Measurements from ENCODE around the gene GCLC. TPM values are rescaled to one million over a fixed set of nuclear protein-coding genes. Genes with fewer than 3 reads are reported as not detected.
"Not testable (repeated sequence)": the region's sequence is repeated elsewhere in the genome, so short reads cannot be mapped to it uniquely, and the experiment has no call there.

The GCLC gene
- total RNA-seq, 1 experiment from 2014 or later: 4.9 TPM

DNA sequence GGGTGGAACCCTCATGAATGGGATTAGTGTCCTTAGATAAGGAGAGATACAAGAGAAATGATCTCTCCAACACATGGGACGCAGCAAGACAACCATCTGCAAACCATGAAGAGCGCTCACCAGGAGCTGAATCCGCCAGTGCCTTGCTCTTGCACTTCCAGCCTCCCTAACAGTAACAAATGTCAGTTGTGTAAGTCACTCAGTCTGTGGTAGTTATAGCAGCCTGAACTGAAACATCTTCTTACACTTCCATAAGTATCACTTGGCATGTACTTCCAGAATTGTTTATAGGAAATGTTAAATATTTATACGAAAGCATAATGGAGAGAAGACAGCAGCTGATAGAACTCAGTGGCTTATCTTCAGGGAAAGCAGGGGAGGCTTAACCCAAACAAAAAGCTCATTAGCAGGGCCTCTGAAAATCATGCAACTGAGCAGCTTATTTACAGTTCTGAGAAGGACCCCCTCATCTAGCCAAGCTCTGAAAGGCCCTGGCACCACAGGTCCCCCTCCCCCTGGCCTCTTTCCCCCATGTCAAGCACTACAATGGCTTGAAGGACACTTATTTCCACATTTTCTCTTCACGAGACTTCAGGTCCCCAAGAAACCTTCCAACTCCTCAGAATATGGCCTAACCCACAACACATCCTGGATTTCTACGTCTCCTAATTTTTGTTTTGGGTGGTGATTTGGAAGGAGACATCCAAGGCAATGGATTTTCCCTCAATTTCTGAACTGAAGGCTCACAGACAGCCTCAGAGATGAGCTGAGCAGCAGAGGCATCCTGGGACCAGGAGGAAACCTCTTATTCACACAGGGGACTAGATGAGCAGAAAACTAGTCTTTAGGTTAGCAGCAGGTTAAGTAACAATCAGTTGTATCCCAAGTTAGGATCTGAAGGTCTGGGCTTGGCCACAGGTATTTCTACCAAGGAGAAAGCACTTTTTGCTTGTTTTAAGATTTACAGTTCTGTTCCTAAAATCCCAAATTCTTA is 49.1 kb downstream of the GCLC start:
- no peak for DNase-seq (ENCODE audit: low read depth)

DNA sequence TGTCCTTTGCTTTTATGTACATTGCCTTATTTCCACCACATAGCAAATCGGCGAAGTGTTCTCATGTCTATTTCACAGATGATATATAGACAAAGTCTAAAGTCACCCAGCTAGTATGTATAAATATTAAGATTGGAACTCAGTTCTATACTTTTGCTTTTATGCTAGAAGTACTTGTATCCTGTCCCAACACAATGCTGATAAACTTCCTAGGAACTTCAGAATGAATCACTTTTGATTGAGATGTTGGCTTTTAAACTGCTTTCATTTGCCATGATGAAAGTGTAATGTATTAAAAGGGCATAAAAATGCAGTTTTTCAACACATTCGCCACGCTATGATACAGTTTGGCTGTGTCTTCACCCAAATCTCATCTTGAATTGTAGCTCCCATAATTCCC is 50.8 kb downstream of the GCLC start:
- DNase-seq (ENCODE audit: low read depth): no peak

DNA sequence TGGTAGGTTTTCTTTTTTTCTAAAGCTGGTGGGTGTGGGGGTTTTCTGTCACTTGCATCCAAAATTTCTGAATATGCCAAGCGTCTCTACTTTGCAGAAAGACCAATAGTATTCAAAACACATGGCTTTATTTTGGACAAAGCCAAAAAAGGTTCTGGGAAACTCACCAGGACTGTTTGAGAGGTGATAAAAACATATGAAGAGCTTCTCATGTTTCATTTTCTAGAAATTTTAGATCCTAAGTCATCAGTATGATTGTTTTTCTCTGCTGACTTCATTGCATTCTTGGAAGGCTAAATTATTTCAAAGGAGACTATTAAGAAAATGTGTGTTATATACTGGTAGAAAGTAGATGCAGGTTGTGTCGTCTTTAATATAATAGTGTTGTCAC is 51.3 kb downstream of the GCLC start:
- DNase-seq (ENCODE audit: low read depth): no peak

DNA sequence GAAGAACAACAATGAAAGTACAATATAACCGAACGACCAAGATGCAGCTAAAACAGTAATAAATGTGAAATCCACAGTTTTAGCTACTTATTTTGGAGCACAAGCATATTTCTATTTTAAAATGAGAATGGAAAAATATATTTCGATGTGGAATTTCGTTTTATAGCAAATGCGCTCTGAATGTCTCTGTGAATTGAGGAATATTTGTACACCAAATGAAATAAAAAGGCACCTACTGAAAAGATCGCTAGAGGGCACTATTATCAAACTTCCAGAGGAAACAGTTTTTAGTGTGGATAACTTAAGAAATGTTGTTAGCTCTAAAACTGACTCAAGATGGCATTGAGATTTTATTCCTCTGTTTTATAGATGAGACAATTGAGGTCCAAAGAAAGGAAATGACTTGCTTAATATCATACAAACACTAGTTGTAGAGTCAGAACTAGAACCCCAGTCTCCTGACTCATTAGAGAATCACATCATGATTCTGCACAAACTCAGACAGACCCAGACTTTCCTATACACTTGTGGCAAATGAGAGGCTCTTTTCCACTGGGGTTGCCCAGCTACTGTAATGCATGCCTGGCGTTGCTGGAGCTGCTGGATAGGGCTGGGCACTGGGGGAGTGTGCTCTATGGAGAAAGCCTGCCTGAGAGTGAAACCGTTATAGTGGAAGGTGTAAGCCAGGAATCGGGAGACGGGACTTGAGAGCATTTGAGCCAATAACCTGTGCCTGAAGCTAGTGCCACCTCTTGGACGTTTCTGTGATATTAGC is 51.9 kb downstream of the GCLC start:
- DNase-seq (ENCODE audit: low read depth): peak; percentile 58

DNA sequence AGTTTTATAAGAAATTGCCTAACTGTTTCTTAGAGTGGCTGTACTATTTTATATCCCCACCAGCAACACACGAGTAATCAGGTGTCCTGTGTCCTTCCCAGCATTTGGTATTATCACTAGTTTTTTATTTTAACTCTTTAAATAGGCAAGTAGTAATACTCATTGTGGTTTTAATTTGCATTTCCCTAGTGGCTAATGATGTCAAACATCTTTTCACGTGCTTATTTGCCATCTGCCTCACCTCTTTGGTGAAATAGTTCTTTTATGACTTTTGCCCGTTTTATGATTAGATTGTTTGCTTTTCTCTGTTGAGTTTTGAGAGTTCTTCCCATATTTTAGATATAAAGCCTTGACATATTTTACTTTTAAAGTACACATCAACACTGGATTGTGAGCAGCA is 57.8 kb downstream of the GCLC start:
- no peak for DNase-seq (ENCODE audit: low read depth)

- DNase-seq (ENCODE audit: low read depth): no peak
These were observed 58.2 kb downstream of the GCLC start for GRCh38 chr6:53486679-53487078.

- peak; percentile 55 for DNase-seq (ENCODE audit: low read depth)
These were observed 60.2 kb downstream of the GCLC start for GRCh38 chr6:53484476-53485280.

DNA sequence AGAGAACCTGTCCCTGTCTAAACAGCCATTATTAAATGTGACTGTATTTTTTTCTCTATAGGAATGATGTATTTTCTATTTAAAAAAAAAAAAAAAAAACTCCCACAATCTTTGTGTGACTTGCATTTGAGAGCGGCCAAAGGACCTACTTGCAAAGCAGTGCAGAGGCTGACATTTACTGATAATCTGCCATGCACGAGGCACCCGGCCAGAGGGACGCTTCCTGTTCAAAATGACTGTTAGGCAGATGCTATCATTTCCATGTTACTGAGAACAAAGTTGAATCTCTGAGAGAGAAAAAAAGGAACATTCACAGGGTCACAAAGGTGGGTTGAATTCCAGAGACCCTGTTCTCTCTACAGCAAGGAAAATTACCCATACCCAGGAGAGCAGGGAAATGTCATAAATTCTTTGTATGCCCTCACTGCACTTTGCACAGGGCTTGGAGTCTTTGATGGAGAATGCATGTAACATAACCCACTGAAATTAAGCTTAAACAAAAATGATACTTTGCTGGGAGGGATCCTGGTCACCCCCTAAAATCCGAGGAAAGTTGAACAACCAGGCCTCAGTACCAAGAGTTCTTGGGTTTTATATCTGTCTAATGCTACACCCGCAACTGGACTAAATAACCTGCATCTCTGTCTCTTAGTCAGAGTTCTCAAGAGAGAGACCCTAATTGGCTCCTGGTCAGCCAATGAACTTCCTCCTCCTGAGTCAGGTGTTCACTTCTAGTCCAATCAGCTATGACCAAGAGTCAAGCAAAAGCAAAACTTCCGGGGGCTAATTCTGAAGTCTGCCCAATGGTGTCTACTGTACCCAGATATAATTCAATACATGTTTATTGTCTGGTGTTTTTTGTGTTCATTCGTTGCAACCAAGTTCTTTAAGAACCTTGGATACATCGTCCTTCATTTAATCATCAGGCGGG is 61.2 kb downstream of the GCLC start:
- DNase-seq (ENCODE audit: low read depth): peak; percentile 26

GRCh38 chr6:53481323-53481722 is 63.6 kb downstream of the GCLC start:
- no peak for DNase-seq (ENCODE audit: low read depth)

GRCh38 chr6:53480774-53481173 is 64.1 kb downstream of the GCLC start:
- DNase-seq (ENCODE audit: low read depth): not testable (repeated sequence)

GRCh38 chr6:53479871-53480270 is 65.0 kb downstream of the GCLC start:
- no peak for DNase-seq (ENCODE audit: low read depth)

- no peak for DNase-seq (ENCODE audit: low read depth)
These were observed 67.9 kb downstream of the GCLC start for GRCh38 chr6:53476964-53477363.

GRCh38 chr6:53474010-53474409 is 70.9 kb downstream of the GCLC start:
- DNase-seq (ENCODE audit: low read depth): no peak

DNA sequence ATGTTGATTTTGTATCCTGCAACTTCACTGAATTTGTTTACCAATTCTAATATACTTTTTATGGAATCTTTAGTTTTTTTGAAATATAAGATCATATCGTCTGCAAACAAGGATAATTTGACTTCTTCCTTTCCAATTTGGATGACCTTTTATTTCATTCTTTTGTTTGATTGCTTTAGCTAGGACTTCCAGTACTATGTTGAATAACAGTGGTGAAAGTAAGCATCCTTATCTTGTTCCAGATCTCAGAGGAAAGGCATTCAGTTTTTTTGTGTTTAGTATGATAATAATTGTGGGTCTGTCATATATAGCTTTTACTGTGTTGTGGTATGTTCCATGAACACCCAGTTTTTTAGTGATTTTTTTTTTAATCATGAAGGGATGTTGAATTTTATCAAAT is 75.7 kb downstream of the GCLC start:
- DNase-seq (ENCODE audit: low read depth): no peak

DNA sequence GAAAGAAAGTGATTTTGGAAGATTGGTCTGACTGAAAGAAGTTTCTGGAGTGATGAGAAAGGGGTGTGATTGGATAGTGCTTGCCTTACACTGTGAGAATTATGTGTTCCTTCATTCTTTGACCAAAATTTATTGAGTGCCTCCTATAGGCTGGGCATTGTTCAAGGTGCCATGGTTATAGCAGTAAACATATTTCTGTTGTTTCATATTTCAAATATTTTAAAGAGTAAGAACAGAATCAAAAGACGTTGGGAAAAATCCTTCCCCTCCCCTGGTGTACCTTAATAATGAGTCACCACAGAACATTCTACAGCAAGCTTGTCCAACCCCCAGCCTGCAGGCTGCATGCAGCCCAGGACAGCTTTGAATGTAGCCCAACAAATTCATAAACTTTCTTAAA is 78.6 kb downstream of the GCLC start:
- DNase-seq (ENCODE audit: low read depth): no peak

GRCh38 chr6:53465732-53466131 is 79.2 kb downstream of the GCLC start:
- no peak for DNase-seq (ENCODE audit: low read depth)

DNA sequence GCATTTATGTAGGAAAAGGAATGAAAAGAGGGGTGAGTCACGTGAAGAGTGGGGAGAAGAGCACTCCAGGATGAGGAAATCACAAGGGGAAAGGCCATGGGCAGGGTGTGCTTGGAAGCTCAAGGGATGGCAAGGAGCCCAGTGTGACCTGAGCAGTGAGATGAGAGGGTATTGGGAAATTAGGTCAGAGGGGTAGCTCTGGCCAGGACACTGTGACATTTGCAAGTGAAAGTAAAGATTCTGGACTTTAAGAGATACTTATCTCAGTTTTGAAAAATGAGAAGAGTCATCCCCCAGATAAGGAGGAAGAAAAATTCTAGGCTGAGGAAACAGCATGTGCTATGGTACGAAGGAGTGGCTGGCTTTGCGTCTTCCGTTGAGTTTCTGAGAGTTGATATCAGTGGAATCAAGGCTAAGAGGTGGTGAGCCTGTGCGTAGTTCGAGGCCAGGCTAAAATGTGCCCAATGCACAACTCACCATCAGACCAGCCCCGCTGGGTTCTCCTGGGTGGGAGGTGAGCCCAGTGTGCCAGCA is 79.9 kb downstream of the GCLC start:
- no peak for DNase-seq (ENCODE audit: low read depth)

- DNase-seq (ENCODE audit: low read depth): no peak
These were observed 80.4 kb downstream of the GCLC start for GRCh38 chr6:53464483-53464882.

DNA sequence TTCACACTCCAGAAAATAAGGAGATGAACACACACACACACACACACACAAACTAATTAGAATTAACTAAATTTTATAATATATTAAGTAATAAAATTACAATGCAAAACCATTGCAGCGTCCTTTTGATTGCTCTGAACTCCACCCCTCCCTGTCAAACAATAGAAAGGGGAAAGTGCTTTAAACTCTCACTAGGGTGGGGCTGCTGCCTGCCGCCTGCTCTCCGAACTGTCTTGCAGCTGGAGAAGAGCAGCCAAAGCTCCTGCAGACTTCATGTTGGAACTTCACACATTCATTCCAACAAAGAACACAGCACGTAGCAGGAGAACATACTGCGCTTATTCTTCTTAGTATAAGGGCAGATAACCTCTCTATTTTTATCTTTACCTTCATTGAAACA is 83.2 kb downstream of the GCLC start:
- DNase-seq (ENCODE audit: low read depth): no peak

GRCh38 chr6:53461041-53461656 is 83.8 kb downstream of the GCLC start:
- DNase-seq (ENCODE audit: low read depth): no peak

All from LHCN-M2 (cell line).